ENCODE data around the gene SLC16A13. TPM values are rescaled to one million over a fixed set of nuclear protein-coding genes. Genes with fewer than 3 reads are reported as not detected.
"Not testable (repeated sequence)": the region's sequence is repeated elsewhere in the genome, so short reads cannot be mapped to it uniquely, and the experiment has no call there.

The SLC16A13 gene
- total RNA-seq, 1 donor from 2014 or later = 1.4 TPM

DNA sequence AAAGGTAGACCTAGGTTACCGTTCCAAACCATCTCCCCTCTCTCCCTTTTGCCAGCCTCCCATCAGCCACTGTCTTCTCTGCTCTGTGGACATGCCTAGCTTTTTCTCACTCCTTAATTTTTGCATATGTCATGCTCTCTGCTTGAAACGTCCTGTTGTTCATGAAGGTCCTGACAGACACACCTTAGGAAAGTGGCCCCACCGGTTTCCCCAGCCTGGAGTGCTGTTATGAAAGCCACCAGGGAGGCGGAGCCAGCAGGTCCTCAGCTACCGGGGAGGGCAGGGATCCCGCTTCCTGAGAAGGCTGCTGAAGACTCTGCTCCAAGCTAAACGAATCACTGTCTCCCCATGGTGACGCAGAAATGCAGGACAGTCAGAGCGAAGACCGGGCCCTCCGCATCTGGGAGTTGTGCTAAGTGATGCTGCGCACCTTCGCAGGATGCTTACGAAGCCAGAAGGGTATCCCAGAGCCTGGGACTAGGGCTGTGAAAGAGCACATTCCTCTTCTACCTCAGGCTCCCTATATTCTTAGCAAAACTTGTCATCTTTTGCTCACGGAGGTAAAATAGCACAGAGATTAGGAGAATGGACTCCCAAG is 10.4 kb downstream of the SLC16A13 start:
- no peak overlapping the region for H3K27ac ChIP-seq (replicated peaks)
- no peaks in the 10 kb centered on the region for H3K9me3 ChIP-seq (replicated peaks)
- TF ChIP-seq, protein P1, sequence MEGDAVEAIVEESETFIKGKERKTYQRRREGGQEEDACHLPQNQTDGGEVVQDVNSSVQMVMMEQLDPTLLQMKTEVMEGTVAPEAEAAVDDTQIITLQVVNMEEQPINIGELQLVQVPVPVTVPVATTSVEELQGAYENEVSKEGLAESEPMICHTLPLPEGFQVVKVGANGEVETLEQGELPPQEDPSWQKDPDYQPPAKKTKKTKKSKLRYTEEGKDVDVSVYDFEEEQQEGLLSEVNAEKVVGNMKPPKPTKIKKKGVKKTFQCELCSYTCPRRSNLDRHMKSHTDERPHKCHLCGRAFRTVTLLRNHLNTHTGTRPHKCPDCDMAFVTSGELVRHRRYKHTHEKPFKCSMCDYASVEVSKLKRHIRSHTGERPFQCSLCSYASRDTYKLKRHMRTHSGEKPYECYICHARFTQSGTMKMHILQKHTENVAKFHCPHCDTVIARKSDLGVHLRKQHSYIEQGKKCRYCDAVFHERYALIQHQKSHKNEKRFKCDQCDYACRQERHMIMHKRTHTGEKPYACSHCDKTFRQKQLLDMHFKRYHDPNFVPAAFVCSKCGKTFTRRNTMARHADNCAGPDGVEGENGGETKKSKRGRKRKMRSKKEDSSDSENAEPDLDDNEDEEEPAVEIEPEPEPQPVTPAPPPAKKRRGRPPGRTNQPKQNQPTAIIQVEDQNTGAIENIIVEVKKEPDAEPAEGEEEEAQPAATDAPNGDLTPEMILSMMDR (IDR thresholded peaks at IDR 0.05; ENCODE audit: borderline replicate concordance) = no peak
- peaks cover 45% of the 10 kb centered on the region for H3K4me1 ChIP-seq
- H3K27me3 ChIP-seq (ENCODE audit: low read depth) = peaks cover 83% of the 10 kb centered on the region
- H3K36me3 ChIP-seq = no peaks in the 10 kb centered on the region
- peak overlapping the region; percentile 48 for H3K4me3 ChIP-seq
- intact Hi-C loops (cut with micrococcal nuclease) = no loop called here
- no peak for DNase-seq

DNA sequence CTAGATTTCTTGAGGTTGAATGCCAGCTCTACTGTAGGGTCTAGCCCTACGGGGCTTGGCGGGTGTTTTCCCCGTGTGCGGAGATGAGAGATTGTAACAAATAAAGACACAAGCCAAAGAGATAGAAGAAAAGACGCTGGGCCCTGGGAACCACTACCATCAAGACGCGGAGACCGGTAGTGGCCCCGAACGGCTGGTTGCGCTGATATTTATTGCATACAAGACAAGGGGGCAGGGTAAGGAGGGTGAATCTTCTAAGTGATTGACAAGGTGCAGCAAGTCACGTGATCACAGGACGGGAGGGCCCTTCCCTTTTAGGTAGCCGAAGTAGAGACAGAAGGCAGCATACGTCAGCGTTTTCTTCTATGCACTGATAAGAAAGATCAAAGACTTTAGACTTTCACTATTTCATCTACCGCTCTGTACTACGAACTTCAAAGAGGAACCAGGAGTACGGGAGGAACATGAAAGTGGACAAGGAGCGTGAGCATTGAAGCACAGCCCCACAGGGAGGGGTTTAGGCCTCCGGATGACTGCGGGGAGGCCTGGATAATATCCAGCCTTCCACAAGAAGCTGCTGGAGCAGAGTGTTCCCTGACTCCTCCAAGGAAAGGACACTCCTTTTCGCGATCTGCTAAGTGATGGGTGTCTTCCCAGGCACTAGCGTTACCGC is 11.0 kb downstream of the SLC16A13 start:
- DNase-seq; H3K27ac ChIP-seq (replicated peaks): not testable (repeated sequence)
- peaks cover 79% of the 10 kb centered on the region for H3K27me3 ChIP-seq (ENCODE audit: low read depth)

DNA sequence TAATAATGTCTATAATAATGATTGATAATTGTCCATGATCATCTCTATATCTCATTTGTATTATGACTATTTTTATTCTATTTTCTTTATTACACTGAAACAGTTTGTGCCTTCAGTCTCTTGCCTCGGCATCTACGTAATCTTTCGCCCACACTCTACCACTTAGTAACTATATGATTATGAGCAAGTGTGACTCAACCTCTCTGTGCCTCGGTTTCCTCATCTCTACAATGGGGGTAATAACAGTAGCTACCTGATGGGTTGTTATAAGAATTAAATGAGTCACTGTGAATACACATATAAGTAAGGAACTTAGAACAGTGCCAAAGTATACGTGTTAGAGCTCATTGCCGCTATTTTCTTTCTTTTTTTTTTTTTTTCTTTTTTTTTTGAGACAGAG is 11.8 kb downstream of the SLC16A13 start:
- Histone ChIP-seq H3K27me3 (ENCODE audit: low read depth) (peaks cover 72% of the 10 kb centered on the region), H3K27ac (replicated peaks) (no peak overlapping the region), H3K4me3 (peak overlapping the region; percentile 48), H3K36me3 (no peaks in the 10 kb centered on the region), H3K9me3 (replicated peaks) (no peaks in the 10 kb centered on the region), H3K4me1 (peaks cover 36% of the 10 kb centered on the region)
- TF ChIP-seq, protein P1 (IDR thresholded peaks at IDR 0.05; ENCODE audit: borderline replicate concordance) = no peak
- intact Hi-C loops (cut with micrococcal nuclease) = no loop called here
- DNase-seq = no peak

More for the DNA sequence above, 11.0 kb downstream of the SLC16A13 start:
- H3K36me3 ChIP-seq; intact Hi-C loops (cut with micrococcal nuclease); H3K9me3 ChIP-seq (replicated peaks): not testable (repeated sequence)
- H3K4me1 ChIP-seq = peaks cover 43% of the 10 kb centered on the region
- H3K4me3 ChIP-seq = peak overlapping the region; percentile 48

DNA sequence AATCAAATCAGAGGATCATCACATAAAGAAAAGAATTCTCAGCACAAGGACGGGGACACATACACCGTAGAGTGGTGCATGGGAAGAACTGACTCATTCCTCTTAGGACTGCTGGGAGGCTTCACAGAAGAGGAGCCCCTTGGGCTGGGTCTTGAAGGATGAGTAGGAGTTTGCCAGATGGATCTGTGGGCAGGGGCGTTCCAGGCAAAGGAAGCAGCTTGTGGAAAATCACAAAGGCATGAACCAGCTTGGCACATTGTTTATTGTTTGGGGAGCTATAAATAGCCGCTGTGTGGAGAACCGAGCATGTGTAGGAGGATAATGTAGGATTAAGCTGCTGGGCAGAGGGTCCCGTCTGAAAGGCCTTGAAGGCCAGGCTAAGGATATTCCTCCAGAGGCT is 13.2 kb downstream of the SLC16A13 start:
- H3K27me3 ChIP-seq (ENCODE audit: low read depth) = peaks cover 58% of the 10 kb centered on the region
- H3K36me3 ChIP-seq = no peaks in the 10 kb centered on the region
- intact Hi-C loops (cut with micrococcal nuclease) = no loop called here
- H3K9me3 ChIP-seq (replicated peaks) = no peaks in the 10 kb centered on the region
- H3K4me3 ChIP-seq = no peak overlapping the region
- no peak overlapping the region for H3K27ac ChIP-seq (replicated peaks)
- TF ChIP-seq, protein P1 (IDR thresholded peaks at IDR 0.05; ENCODE audit: borderline replicate concordance) = no peak
- no peak for DNase-seq
- H3K4me1 ChIP-seq = peaks cover 22% of the 10 kb centered on the region

DNA sequence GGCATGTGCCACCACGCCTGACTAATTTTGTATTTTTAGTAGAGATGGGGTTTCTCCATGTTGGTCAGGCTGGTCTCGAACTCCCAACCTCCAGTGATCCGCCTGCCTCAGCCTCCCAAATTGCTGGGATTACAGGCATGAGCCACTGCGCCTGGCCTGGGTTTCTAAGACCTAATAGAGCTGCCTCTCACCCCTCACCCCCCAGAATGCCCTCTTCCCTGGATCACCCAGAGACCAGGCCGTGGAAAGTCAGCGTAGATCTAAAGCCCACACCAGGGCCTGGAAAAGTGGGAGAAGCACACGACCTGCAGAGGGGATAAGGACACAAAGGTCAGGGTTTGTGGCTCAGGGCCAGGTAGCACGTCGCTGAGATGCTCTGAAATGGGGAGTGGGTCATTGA is 14.8 kb downstream of the SLC16A13 start:
- peaks cover 19% of the 10 kb centered on the region for H3K4me1 ChIP-seq
- not testable (repeated sequence) for H3K36me3 ChIP-seq; DNase-seq; H3K9me3 ChIP-seq (replicated peaks); H3K27ac ChIP-seq (replicated peaks); H3K4me3 ChIP-seq
- peaks cover 47% of the 10 kb centered on the region for H3K27me3 ChIP-seq (ENCODE audit: low read depth)
- intact Hi-C loops (cut with micrococcal nuclease) = loop anchor here (5.0 to 10.0 kb wide), 2 partner anchors 87 to 124 kb away; partner anchors contain the start of gene ASGR1

DNA sequence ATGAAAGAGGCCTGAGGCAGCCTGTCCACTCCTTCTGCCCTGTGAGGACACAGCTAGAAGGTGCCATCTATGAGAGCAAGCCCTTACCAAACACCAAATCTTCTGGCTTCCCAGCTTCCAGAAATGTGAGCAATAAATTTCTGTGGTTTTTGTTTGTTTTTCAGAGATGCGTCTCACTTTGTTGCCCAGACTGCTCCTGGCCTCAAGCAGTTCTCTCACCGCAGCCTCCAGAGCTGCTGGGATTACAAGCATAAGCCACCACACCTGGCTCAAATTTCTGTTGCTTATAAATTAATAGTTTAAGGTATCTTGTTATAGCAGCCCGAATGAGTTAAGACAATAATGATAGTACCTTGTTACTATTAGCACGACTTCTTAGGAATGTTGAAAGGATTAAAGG is 20.6 kb downstream of the SLC16A13 start:
- intact Hi-C loops (cut with micrococcal nuclease) = loop anchor here (10.0 kb wide), 1 partner anchor 118 kb away; the partner anchor contains the start of gene ASGR1
- H3K36me3 ChIP-seq = no peaks in the 10 kb centered on the region
- DNase-seq = no peak
- no peaks in the 10 kb centered on the region for H3K4me1 ChIP-seq
- no peaks in the 10 kb centered on the region for H3K9me3 ChIP-seq (replicated peaks)
- TF ChIP-seq, protein P1 (IDR thresholded peaks at IDR 0.05; ENCODE audit: borderline replicate concordance) = no peak
- no peak overlapping the region for H3K4me3 ChIP-seq
- H3K27ac ChIP-seq (replicated peaks) = no peak overlapping the region
- peaks cover 14% of the 10 kb centered on the region for H3K27me3 ChIP-seq (ENCODE audit: low read depth)

All from left ventricle myocardium inferior (tissue), 1 donor.